Mesodermal cell (in vitro differentiated cells): ENCODE measurements around the gene RTN1.

Source experiments
- H3K27ac ChIP-seq: 2 replicates; pipeline ENCODE4 v1.7.0; 2013; ENCODE audit warnings: mild to moderate bottlenecking, low read depth, low read length, moderate library complexity; ENCODE audit not compliant: severe bottlenecking
- H3K36me3 ChIP-seq: 2 replicates; pipeline ENCODE4 v1.7.1; 2013; ENCODE audit warnings: mild to moderate bottlenecking, low read length, moderate library complexity; ENCODE audit not compliant: control insufficient read depth, insufficient read depth
- H3K4me1 ChIP-seq: one replicate; pipeline ENCODE4 v1.7.1; 2013; ENCODE audit warnings: mild to moderate bottlenecking, low read length; ENCODE audit not compliant: insufficient read depth, control insufficient read depth, poor library complexity, severe bottlenecking
- H3K4me3 ChIP-seq: 2 replicates; pipeline ENCODE4 v1.7.0; 2013; ENCODE audit warnings: low read length, control low read depth, mild to moderate bottlenecking; ENCODE audit not compliant: insufficient read depth, poor library complexity, severe bottlenecking; ENCODE audit errors: extremely low read depth
- H3K9me3 ChIP-seq: 2 replicates; pipeline ENCODE4 v1.7.1; 2013; ENCODE audit warnings: mild to moderate bottlenecking, low read length, moderate library complexity; ENCODE audit not compliant: control insufficient read depth
- WGBS, 2 experiments: methylation state at CpG; one replicate each; pipeline ENCODE4 v1.1.5; 2013; ENCODE audit warnings: missing lambda C conversion rate in 2 of 2; ENCODE audit not compliant: insufficient coverage in 2 of 2; 5-methylcytosine and 5-hydroxymethylcytosine counted together

Gene RTN1

GRCh38 chr14:59585891-59586554 lies 284.6 kb downstream of the RTN1 start:
- whole genome bisulfite sequencing, 2 experiments, result 89 to 96% methylated on average over 5 to 7 of the region's 10 CpGs
- Histone ChIP-seq H3K4me3 (no peak overlapping the region), H3K9me3 (no peaks in the 10 kb centered on the region), H3K27ac (no peak overlapping the region), H3K4me1 (peaks cover 3% of the 10 kb centered on the region), H3K36me3 (no peaks in the 10 kb centered on the region)

- no peak overlapping the region for H3K27ac ChIP-seq
- no peaks in the 10 kb centered on the region for H3K36me3 ChIP-seq
- no peak overlapping the region for H3K4me3 ChIP-seq
- no peaks in the 10 kb centered on the region for H3K9me3 ChIP-seq
- 75 to 79% methylated on average over 2 of the region's 2 CpGs for WGBS, 2 experiments
- H3K4me1 ChIP-seq, result peaks cover 3% of the 10 kb centered on the region
Measured at GRCh38 chr14:59583755-59584154, 286.8 kb downstream of the RTN1 start.

GRCh38 chr14:59582845-59583509 lies 287.6 kb downstream of the RTN1 start:
- Histone ChIP-seq H3K36me3 (no peaks in the 10 kb centered on the region), H3K9me3 (no peaks in the 10 kb centered on the region), H3K4me3 (no peak overlapping the region), H3K27ac (no peak overlapping the region), H3K4me1 (peaks cover 3% of the 10 kb centered on the region)
- 87 to 89% methylated on average over 9 to 13 of the region's 23 CpGs for WGBS, 2 experiments

- Histone ChIP-seq H3K36me3 (no peaks in the 10 kb centered on the region), H3K27ac (no peak overlapping the region), H3K4me3 (no peak overlapping the region), H3K4me1 (peaks cover 3% of the 10 kb centered on the region), H3K9me3 (no peaks in the 10 kb centered on the region)
- 96 to 100% methylated on average over 2 to 3 of the region's 3 CpGs for WGBS, 2 experiments
Measured at GRCh38 chr14:59582161-59582560, 288.4 kb downstream of the RTN1 start.

- no peak overlapping the region for H3K4me3 ChIP-seq
- H3K36me3 ChIP-seq, result no peaks in the 10 kb centered on the region
- H3K4me1 ChIP-seq, result peaks cover 6% of the 10 kb centered on the region
- H3K27ac ChIP-seq, result no peak overlapping the region
- 93 to 100% methylated on average over 1 to 2 of the region's 2 CpGs for WGBS, 2 experiments
- no peaks in the 10 kb centered on the region for H3K9me3 ChIP-seq
Measured at GRCh38 chr14:59580911-59581310, 289.7 kb downstream of the RTN1 start.

- Histone ChIP-seq H3K9me3 (no peaks in the 10 kb centered on the region), H3K4me1 (peaks cover 10% of the 10 kb centered on the region), H3K36me3 (no peaks in the 10 kb centered on the region), H3K27ac (no peak within 1 kb of the TSS), H3K4me3 (peak within 1 kb of the TSS; percentile 49)
- WGBS, 2 experiments, result 19 to 33% methylated on average over 24 to 29 of the region's 46 CpGs
Measured at GRCh38 chr14:59576332-59577294, 294.0 kb downstream of the RTN1 start, which contains the start of gene CCDC175. TSS of gene CCDC175 (minus strand) at chr14:59576812. CDS start at chr14:59576775, 37 bp downstream.

- Histone ChIP-seq H3K27ac (no peak overlapping the region), H3K4me1 (peaks cover 7% of the 10 kb centered on the region), H3K36me3 (no peaks in the 10 kb centered on the region), H3K4me3 (no peak overlapping the region), H3K9me3 (no peaks in the 10 kb centered on the region)
Measured at GRCh38 chr14:59570122-59570521, 300.5 kb downstream of the RTN1 start.

- Histone ChIP-seq H3K4me1 (peaks cover 5% of the 10 kb centered on the region), H3K27ac (no peak overlapping the region), H3K4me3 (no peak overlapping the region), H3K36me3 (no peaks in the 10 kb centered on the region), H3K9me3 (no peaks in the 10 kb centered on the region)
- 63 to 75% methylated on average over 2 of the region's 3 CpGs for WGBS, 2 experiments
Measured at GRCh38 chr14:59566725-59567124, 303.9 kb downstream of the RTN1 start.

- WGBS, 2 experiments, result no CpG with 5 or more reads among the region's 1 CpG
- Histone ChIP-seq H3K27ac (no peak overlapping the region), H3K4me1 (peaks cover 5% of the 10 kb centered on the region), H3K36me3 (no peaks in the 10 kb centered on the region), H3K9me3 (no peaks in the 10 kb centered on the region), H3K4me3 (no peak overlapping the region)
Measured at GRCh38 chr14:59566296-59566695, 304.3 kb downstream of the RTN1 start.

GRCh38 chr14:59565087-59565486 lies 305.5 kb downstream of the RTN1 start:
- Histone ChIP-seq H3K4me1 (peaks cover 5% of the 10 kb centered on the region), H3K36me3 (no peaks in the 10 kb centered on the region), H3K4me3 (no peak overlapping the region), H3K9me3 (no peaks in the 10 kb centered on the region), H3K27ac (no peak overlapping the region)
- WGBS, 2 experiments, result 90 to 100% methylated on average over 1 of the region's 1 CpG
